SU-DHL-6 (cell line): ENCODE results near the gene EYA2.

Source experiments
- EZH2phosphoT487 ChIP-seq: fragments of 200-600 bp; sonication (generic), shearing (Covaris generic); conservative IDR thresholded peaks from 2 replicates; pipeline ENCODE4 v1.6.1; 2018; ENCODE audit warnings: mild to moderate bottlenecking, antibody characterized with exemption, low read length, moderate library complexity, mixed read lengths
- TF ChIP-seq, protein P1 (sequence below): fragments of 200-600 bp; sonication (generic); IDR thresholded peaks from one replicate; pipeline ENCODE4 v1.5.1; 2017; ENCODE audit warnings: antibody characterized with exemption, mild to moderate bottlenecking, low read length, moderate library complexity; ENCODE audit not compliant: insufficient read depth, poor library complexity, severe bottlenecking

DNA sequence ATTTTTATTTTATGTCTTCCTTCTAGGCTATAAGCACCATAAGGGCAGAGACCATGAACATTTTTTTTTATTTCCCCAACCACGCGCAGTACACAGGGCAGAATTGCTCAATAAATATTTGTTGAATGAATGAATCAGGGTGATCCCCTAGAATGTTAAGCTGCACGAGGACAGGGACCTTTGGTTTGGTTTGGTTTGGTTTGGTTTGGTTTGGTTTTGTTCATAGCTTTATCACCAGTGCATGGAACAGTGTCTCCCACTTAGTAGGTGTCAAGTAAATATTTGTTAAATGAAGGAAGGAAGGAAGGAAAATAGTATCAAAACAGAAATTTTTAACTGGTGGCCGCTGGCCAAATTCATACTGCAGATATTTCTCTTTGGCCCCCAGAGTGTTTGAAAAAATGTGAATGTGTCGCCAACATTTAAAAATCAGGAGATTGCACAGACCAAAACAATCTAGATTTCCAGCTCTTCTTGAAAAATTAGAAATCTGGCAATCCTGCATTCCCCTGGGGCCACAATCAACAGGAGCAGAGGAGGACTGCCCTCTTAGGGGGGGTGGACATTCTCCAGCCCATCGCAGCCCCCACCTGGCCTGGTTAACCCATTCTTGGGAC lies 205.3 kb downstream of the EYA2 start:
- no peak for TF ChIP-seq EZH2phosphoT487
- TF ChIP-seq, protein P1, sequence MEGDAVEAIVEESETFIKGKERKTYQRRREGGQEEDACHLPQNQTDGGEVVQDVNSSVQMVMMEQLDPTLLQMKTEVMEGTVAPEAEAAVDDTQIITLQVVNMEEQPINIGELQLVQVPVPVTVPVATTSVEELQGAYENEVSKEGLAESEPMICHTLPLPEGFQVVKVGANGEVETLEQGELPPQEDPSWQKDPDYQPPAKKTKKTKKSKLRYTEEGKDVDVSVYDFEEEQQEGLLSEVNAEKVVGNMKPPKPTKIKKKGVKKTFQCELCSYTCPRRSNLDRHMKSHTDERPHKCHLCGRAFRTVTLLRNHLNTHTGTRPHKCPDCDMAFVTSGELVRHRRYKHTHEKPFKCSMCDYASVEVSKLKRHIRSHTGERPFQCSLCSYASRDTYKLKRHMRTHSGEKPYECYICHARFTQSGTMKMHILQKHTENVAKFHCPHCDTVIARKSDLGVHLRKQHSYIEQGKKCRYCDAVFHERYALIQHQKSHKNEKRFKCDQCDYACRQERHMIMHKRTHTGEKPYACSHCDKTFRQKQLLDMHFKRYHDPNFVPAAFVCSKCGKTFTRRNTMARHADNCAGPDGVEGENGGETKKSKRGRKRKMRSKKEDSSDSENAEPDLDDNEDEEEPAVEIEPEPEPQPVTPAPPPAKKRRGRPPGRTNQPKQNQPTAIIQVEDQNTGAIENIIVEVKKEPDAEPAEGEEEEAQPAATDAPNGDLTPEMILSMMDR: no peak
